IPS-11a (cell line): ENCODE measurements around the gene CUX1.
"Not testable (repeated sequence)": the region's sequence is repeated elsewhere in the genome, so short reads cannot be mapped to it uniquely, and the experiment has no call there.

ENCODE experiments used
- H3K4me3 ChIP-seq: one replicate; pipeline ENCODE4 v1.5.1; 2013; ENCODE audit warnings: low read depth, low read length, control low read depth

Gene CUX1

GRCh38 chr7:102294589-102294988, 477.2 kb downstream of the CUX1 start:
- no peak overlapping the region for H3K4me3 ChIP-seq

- H3K4me3 ChIP-seq: no peak overlapping the region
These were observed 478.1 kb downstream of the CUX1 start for GRCh38 chr7:102295346-102296178.

GRCh38 chr7:102296179-102296438, 478.7 kb downstream of the CUX1 start:
- no peak overlapping the region for H3K4me3 ChIP-seq

- no peak overlapping the region for H3K4me3 ChIP-seq
These were observed 479.1 kb downstream of the CUX1 start for GRCh38 chr7:102296514-102296913.

- no peak overlapping the region for H3K4me3 ChIP-seq
These were observed 480.2 kb downstream of the CUX1 start for GRCh38 chr7:102297487-102298218.

GRCh38 chr7:102300643-102301221, 483.3 kb downstream of the CUX1 start:
- no peak overlapping the region for H3K4me3 ChIP-seq

GRCh38 chr7:102301367-102301766, 483.9 kb downstream of the CUX1 start:
- H3K4me3 ChIP-seq: not testable (repeated sequence)

- H3K4me3 ChIP-seq: no peak overlapping the region
These were observed 484.6 kb downstream of the CUX1 start for GRCh38 chr7:102302025-102302424.

- H3K4me3 ChIP-seq: no peak overlapping the region
These were observed 486.4 kb downstream of the CUX1 start for GRCh38 chr7:102303669-102304422.

- H3K4me3 ChIP-seq: no peak overlapping the region
These were observed 487.2 kb downstream of the CUX1 start for GRCh38 chr7:102304668-102305067.

GRCh38 chr7:102305414-102306268, 488.2 kb downstream of the CUX1 start:
- H3K4me3 ChIP-seq: no peak overlapping the region

GRCh38 chr7:102306916-102307677, 489.7 kb downstream of the CUX1 start:
- no peak overlapping the region for H3K4me3 ChIP-seq

- no peak overlapping the region for H3K4me3 ChIP-seq
These were observed 493.0 kb downstream of the CUX1 start for GRCh38 chr7:102310414-102310815.

GRCh38 chr7:102312317-102312716, 494.9 kb downstream of the CUX1 start:
- H3K4me3 ChIP-seq: no peak overlapping the region

- H3K4me3 ChIP-seq: no peak overlapping the region
These were observed 496.8 kb downstream of the CUX1 start for GRCh38 chr7:102313997-102314780.

- H3K4me3 ChIP-seq: no peak overlapping the region
These were observed 500.0 kb downstream of the CUX1 start for GRCh38 chr7:102317231-102318059.

GRCh38 chr7:102318482-102318971, 501.1 kb downstream of the CUX1 start:
- H3K4me3 ChIP-seq: no peak overlapping the region

- H3K4me3 ChIP-seq: no peak overlapping the region
These were observed 502.2 kb downstream of the CUX1 start for GRCh38 chr7:102319671-102320070.
